GM21529 (cell line): ENCODE measurements around the gene SEC23A.
"Not testable (repeated sequence)": the region's sequence is repeated elsewhere in the genome, so short reads cannot be mapped to it uniquely, and the experiment has no call there.

Source experiments
- ATAC-seq: cut with Tn5 transposase; IDR thresholded peaks from one replicate; pipeline ENCODE4 v1.9.1; 2021; ENCODE audit not compliant: unreplicated experiment

The SEC23A gene

DNA sequence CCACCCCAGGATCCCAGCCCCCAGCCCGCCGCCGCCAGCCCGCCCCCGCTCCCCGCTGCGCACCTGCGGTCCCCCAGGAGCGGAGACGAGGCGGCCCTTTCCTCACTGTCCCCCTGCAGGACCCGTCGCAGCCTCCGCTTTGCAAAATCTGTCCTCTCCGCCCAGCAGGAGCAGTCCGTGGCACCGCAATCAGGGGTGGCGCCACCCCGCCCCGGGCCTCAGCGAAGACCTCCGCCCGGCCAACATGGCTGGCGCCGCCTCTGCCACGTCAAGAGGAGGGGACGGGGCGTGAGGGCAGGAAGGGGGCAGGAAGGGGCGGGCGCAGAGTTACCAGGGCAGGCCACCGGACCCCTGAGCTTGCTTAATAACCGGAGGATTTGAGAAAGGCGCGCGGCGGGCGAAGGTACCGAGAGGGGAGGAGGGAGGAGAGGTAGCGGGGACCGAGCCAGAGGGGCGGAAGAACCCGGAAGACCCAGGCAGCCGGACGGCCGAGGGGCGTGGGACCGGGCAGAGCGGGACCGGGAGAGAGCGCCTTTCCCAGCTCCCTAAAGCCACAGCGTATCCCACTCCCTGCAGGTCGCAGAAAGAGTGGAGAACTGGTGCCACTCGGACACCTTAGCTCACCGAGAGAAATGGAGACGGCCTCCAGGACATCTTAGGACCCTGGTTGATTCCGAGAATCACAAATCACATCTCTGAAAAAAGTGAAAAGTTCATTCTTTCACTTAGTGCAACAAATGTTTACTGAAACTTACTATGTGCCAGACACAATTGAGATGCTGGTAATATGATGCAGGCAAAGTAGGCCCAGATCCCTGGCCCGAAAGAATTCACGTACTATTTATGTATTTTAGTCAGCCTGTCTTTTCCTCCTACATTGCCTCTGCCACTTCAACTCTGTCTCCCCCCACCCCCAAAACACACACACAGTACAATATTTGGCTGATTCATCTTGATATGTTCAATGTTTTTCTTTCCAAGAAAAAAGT, at the start of gene SEC23A:
Gene SEC23A, minus strand, starts transcription at position 267 of the 989 bp plus-strand sequence. CDS start 7,117 bp downstream, outside the sequence.
- ATAC-seq = peak; percentile 89

DNA sequence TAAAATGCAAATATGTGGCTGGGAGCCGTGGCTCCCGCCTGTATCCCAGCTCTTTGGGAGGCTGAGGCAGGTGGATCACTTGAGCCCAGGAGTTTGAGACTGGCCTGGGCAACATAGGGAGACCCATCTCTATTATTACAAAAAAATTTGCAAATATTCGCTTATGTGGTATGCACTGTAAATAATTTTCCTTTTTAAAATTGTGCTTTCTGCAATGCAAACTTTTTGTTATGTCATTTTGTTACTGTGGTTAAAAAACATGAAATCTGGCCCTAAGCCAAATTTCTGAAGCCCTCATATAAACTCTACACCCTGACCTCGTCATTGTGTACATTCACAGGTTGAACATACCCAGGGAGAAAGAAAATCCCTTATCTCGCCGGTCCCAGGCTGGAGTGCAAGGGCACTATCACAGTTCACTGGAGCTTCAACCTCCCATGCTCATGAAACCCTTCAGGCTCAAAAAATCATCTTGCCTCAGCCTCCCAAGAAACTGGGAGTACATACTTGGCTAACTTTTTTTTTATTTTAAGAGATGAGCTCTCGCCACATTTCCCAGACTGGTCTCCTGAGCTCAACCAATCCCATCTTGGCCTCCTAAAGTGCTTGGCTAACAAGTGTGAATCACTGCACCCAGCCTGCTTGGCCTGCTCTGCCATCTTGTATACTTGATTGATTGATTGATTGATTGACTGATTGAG, 42.4 kb upstream of the SEC23A start:
- no peak for ATAC-seq

DNA sequence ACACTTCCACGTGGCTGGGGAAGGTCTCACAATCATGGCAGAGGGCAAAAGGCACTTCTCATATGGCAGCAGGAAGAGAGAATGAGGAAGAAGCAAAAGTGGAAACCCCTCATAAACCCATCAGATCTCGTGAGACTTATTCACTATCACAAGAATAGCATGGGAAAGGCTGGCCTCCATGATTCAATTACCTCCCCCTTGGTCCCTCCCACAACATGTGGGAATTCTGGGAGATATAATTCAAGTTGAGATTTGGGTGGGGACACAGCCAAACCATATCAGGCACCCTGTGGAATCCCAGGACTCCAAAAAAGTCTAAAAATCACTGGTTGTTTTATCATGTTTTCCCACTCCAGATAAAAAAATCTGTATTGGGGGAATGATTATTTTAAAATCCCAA, 40.2 kb upstream of the SEC23A start:
- ATAC-seq = not testable (repeated sequence)

DNA sequence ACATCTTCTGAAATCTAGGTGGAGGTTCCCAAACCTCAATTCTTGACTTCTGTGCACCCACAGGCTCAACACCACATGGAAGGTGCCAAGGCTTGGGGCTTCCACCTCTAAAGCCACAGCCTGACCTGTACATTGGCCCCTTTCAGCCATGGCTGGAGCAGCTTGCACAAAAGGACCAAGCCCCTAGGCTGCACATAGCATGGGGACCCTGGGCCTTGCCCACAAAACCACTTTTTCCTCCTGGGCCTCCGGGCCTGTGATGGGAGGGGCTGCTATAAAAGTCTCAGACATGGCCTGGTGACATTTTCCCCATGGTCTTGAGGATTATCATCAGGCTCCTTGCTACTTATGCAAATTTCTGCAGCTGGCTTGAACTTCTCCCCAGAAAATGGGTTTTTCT, 38.6 kb upstream of the SEC23A start:
- not testable (repeated sequence) for ATAC-seq

DNA sequence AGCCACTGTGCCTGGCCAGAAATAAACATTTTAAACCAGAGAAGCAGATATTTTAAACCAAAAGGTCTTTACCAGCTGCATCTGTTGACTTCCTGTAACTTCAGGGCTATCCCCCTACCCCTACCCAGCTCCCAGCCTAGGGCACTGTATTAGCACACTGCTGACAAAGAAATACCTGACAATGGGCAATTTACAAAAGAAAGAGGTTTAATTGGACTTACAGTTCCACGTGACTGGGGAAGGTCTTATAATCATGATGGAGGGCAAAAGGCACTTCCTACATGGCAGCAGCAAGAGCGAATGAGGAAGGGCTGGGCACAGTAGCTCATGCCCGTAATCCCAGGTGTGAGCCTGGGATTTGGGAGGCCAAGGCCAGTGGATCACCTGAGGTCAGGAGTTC, 37.1 kb upstream of the SEC23A start:
- ATAC-seq = no peak

DNA sequence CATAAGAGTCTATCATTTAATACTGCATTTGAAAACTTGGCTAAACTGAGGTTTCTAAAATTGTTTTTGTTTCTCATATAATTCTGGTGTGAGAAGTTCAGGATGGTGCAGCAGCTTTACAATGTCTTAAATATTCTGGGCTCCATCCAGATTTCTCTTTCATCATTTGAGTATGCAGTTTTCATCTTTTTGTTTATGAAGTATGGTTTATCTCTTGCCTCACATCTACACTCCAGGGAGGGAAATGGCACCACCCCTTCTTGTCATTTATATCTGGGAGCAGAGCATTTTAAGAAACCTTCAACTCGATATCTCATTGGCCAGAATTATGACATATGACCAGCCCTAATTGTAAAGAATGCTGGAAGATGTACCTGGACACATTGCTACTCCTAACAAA, 35.4 kb upstream of the SEC23A start:
- no peak for ATAC-seq

DNA sequence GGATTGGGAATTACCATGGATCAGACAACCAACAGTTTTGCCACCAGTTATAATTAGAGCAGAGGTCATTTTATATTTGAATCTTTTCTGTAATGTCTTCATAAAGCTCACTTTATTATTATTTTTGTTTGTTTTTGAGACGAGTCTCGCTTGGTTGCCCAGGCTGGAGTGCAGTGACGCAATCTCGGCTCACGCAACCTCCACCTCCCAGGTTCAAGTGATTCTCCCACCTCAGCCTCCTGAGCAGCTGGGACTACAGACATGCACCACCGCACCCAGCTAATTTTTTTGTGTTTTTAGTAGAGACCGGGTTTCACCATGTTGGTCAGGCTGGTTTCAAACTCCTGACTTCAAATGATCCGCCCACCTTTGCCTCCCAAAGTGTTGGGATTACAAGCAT, 34.8 kb upstream of the SEC23A start:
- not testable (repeated sequence) for ATAC-seq

DNA sequence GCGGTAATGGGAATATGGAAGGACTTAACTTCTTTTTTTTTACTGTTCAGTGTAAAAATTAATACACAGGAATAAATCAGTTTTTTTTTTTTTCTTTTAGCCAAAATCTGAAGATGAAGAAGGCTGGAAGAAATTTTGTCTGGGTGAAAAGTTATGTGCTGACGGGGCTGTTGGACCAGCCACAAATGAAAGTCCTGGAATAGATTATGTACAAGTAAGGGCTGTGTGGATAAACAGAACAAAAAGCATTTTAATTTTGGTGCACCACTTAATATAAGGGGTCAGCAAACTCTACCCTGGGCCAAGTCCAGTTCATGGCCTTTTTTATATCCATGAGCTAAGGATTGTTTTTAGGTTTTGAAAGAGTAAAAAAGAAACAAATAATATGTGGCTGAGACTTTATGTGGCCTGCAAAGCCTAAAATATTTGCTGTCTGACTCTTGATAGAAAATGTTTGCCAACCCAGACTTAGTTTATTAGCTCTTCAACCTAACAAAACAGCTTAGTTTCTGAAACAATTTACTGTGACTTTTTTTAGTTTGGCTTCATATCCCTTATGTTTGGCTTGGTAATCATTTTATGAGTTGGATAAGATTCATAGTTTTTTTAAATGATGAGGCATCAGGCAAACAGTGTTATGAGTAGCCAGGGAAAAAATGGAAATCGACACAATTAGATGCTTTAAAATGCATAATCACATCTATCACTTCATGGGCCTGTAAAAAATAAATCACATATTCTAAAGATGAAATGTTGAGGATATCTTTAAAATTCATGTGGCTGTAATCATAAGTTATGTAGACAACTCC, 19.5 kb upstream of the SEC23A start:
- no peak for ATAC-seq

DNA sequence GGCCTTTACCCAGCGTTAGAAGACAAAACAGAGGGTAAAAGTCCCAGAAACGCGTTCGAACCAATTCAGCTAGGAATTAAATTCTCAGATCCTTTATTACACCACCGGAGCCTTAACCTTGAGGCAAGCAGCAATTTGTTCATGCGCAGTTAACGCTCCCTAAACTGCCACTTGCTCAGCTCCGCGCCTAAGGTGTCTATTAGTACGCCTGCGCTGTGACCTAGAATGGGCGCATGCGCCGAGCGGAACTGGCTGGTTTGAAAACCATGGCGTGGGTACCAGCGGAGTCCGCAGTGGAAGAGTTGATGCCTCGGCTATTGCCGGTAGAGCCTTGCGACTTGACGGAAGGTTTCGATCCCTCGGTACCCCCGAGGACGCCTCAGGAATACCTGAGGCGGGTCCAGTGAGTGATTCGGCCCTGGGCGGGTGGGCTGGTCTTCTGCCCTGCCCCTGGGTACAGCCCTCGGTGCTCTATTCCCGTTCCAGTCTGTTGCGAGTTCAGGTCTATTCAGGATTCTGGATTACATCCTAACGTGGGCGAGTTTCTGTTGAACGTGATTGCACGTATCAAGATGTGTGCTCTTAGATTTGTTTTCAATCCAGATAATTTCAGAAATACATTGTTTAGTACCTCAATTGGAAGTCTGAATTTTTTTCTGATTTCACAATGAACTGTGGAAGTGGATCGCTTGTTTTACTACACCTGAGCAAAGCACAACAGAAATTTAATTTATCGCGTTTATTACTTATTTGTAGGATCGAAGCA, 11.2 kb upstream of the SEC23A start, which contains the start of gene GEMIN2:
Gene GEMIN2, plus strand, starts transcription at position 251 of the 766 bp plus-strand sequence. Its CDS starts 16 bp downstream, at position 267.
- ATAC-seq = peak; percentile 91

DNA sequence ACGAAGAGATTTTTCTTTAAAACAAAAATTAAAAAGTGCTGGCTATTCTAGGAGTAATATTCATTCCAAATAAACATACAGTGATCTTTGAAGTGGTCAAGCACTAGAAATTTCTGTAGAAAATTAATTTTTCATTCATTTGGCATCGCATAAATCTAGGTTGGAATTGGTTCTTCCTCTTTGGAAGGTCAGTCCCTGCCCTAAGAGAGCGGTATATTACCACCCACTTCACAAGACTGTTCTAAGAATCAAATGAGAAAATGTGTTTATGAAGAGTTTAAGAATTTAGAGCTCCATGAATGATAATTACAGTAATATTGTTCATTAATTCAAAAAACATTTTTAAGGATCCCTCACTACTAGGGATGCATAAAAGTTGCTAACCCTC, 10.6 kb upstream of the SEC23A start:
- no peak for ATAC-seq

DNA sequence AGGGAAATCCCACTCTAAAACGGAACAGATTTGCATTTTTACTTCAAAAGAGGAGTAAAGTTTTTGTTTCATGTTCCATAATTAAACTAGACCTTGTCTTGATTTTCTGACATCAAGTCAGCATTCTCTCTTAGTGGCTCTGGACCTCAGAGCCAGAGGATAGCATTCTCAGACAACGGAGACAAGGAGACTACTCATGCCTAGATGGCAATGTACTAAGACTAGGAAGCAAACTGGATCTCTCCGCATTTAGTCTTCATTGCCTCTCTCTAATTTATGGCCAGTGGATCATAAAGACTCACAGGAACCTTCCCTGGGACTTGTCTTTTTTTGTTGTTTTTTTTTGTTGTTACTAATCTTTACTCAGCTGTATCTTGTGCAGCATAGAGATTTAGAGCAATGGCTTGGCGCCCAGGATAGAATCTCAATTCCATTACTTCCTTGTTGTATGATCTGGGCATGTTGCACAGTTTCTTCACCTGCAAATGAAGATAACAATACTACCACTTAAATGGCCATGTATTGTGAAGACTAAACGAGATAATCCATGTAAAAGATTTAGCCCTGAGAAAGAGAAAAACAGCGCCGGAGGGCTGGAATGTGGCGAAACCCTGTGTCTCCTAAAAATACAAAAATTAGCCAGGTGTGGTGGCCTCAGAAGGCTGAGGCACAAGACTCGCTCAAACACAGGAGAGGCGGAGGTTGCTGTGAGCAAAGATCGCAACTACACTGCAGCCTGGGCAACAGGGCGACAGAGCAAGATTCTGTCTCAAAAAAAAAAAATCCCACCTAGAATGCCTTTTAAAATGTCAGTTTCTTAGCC, 7.1 kb upstream of the SEC23A start:
- ATAC-seq = peak; percentile 20

DNA sequence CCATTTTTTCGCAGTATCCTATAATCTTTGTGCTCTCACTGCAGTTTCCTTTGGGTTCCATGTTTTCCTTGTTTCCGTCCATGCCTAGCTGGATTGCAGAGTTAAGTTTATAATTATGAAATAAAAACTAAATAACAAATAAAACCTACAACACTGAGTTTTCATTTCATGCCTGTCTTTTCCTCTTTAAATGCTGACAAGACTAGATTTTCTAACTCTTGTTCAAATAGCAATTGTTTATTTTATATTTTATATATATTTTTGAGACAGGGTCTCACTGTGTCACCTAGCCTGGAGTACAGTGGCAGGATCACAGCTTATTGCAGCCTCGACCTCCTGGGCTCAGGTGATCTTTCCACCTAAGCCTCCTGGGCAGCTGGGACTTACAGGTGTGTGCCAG, 5.8 kb upstream of the SEC23A start:
- no peak for ATAC-seq

DNA sequence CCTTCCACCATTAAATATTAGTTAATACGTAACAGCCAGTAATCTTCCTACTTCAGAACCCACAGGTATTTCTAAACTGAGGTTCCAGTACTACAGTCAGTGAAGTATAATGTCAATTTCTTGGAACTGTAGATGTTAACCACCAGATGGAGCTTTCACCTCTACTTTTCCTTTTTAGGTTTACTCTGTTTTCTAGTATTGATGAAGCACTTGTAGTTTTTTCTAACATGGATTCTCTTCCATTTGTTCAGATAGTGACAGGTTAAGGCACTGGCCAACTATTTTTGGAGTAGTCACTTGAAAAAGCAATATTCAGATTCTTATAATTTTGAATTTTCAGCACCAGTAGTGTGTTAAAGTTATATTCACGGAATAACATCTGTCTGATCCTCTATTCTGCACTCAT, 4.6 kb upstream of the SEC23A start:
- peak; percentile 33 for ATAC-seq

DNA sequence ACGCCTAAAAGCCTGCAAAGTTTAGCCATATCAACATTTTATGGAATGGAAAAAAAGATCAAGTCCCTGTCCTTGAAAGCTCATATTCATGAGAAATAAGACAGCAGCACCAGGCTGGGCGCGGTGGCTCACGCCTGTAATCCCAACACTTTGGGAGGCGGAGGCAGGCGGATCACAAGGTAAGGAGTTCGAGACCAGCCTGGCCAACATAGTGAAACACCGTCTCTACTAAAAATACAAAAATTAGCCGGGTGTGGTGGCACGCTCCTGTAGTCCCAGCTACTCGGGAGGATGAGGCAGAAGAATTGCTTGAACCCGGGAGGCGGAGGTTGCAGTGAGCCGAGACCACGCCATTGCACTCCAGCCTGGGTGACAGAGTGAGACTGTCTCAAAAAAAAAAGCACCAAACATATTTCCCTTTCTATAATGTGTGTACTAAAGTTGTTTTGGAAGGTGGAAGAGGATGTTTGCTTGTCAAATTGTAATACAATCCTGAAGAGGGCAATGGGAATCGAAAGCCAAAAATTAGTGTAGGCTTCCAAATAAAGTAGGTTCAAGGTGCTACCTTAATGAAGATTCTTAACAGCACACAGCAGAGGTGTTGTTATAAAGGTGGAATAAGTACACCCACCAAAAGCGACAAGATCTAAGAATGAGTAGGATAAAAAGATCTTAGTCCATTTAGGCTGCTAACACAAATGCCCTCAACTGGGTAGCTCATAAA, 1.2 kb upstream of the SEC23A start:
- ATAC-seq = not testable (repeated sequence)

DNA sequence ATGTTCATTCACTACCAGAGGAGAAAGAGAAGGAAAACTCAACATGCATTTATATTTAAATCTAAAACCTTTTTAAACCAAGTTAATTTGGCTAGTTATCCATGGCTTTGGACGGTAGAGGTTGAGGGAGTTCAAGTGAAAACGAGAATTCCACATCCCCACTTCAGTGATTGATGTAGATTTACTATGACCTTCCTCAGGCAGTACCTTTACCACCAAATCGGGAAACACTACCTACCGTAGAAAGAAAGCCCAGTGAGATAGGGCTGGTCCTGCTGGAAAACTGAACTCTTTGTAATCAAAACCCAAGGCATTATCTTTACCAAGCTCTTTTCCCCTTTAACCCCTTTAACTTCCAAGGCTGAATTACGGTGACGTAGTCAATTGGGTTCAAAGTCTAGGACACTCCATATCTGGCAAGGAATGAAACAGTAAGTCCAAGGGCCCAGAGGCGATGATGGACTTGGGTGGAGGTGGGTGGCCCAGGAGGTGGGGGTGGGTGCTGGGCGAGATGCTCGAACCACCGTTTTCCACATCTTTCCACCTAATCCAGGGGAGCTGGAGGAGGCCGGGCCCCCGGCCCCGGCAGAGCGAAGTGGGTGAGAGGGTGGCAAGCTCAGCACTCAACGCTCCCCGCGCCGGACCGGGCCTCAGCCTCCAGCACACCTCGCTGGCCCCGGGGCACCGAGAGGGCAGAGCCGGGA, 618 bp downstream of the SEC23A start:
- ATAC-seq = peak; percentile 17

DNA sequence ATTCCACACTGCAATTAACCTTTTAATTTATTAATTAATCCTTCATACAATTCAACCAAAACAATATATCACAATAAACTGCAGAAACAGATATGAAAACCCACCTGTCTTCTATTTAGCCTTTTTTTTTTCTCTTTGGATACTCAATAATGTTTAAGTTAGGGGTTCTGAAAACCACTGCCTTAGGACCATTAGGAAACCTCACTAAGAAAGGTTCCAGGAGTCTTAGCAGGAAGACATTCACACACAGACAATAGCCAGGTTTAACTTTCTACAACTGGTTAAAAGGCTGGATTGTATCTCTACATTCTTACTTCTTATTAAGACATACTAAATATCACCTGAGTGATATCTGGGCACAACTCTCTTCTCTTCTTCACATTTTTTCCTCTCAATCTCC, 3.3 kb downstream of the SEC23A start:
- ATAC-seq = no peak

DNA sequence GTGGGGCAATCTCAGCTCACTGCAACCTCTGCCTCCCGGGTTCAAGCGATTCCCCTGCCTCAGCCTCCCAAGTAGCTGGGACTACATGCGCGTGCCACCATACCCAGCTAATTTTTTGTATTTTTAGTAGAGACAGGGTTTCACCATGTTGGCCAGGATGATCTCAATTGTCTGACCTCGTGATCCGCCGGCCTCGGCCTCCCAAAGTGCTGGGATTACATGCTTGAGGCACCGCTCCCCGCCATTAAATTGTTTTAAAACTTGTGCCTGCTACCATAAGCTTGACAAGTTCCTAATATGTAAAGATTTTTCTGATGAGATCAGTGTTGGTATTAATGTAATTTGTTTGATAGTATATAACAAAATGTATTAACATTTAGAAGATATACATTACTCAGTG, 3.8 kb downstream of the SEC23A start:
- ATAC-seq = not testable (repeated sequence)

DNA sequence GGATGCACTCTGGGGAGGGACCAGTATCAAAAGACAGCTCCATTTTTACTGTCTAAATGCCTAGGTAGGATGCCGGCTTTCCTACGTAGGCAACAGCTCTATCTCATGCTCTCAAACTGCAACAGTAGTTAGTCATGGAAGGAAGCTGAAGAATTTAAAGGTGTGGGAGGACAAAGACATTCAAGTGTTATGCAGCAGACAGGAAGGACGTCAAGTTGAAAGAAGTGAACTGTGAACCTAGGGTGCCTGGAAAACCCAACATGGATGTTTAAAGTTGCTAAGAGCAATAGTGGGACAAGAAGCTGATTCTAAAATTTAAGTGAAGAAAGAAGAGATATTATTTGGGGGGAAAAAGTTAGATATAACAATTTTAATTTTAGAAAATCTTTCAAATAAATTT, 5.9 kb downstream of the SEC23A start:
- ATAC-seq = no peak
